K562 (cell line): ENCODE measurements around the gene DPEP2.

Experiments used
- BMI1 ChIP-seq: fragments of 150-350 bp; IDR thresholded peaks from 2 replicates; pipeline ENCODE4 v1.6.1; 2014; ENCODE audit warnings: low read length
- EP300 ChIP-seq: IDR thresholded peaks from 2 replicates; pipeline ENCODE4 v1.6.1; 2012; ENCODE audit warnings: low read length, improper control_type of control experiment
- KLF10 ChIP-seq: fragments of 250-450 bp; sonication (Bioruptor Pico); IDR thresholded peaks from 2 replicates; pipeline ENCODE4 v1.6.1; 2021; ENCODE audit warnings: matching md5 sums
- NCOA2 ChIP-seq, 2 experiments: fragments of 450-650 bp; IDR thresholded peaks; 2 replicates each; pipeline ENCODE4 v1.6.1; 2018; ENCODE audit warnings: mild to moderate bottlenecking in 2 of 2, moderate library complexity in 1 of 2; ENCODE audit not compliant: partially characterized antibody in 2 of 2
- NRF1 ChIP-seq, 2 experiments: fragments of 450-650 bp; IDR thresholded peaks in 1 of 2; conservative IDR thresholded peaks in 1 of 2; 2 replicates each; pipeline ENCODE4 v1.6.1; 2014; ENCODE audit warnings: mild to moderate bottlenecking in 2 of 2
- RAD21 ChIP-seq, 2 experiments: fragments of 250-450 bp in 1 of 2; fragments of 450-650 bp in 1 of 2; sonication (Bioruptor Pico) in 1 of 2; formaldehyde crosslinking in 1 of 2; IDR thresholded peaks in 1 of 2; conservative IDR thresholded peaks in 1 of 2; 2 replicates each; pipeline versions ENCODE4 v1.4.0 to v1.8.0; 2020 to 2022; ENCODE audit warnings: mild to moderate bottlenecking in 2 of 2, moderate library complexity in 1 of 2

GRCh38 chr16:67999985-68000384 lies 701 bp upstream of the DPEP2 start:
- TF ChIP-seq NCOA2 (IDR thresholded peaks at IDR 0.05; ENCODE audit: partially characterized antibody in 2 of 2) (no peak), BMI1 (no peak), NRF1 (conservative IDR thresholded peaks at IDR 0.05 in 1 of 2, IDR thresholded peaks at IDR 0.05 in 1 of 2) (no peak), RAD21 (CRISPR knock-in tag; conservative IDR thresholded peaks at IDR 0.05 in 1 of 2, IDR thresholded peaks at IDR 0.05 in 1 of 2) (no peak), KLF10 (CRISPR knock-in tag) (no peak), EP300 (no peak)
